NCI-H2107 treated with DMSO at 0.1 percent for 48 hours (cell line): ENCODE measurements around the gene MTM1.

Experiments used
- DNase-seq: peaks from one replicate; lab custom pipeline; 2025; ENCODE audit not compliant: unreplicated experiment; lab: John Stamatoyannopoulos, UW

The MTM1 gene

DNA sequence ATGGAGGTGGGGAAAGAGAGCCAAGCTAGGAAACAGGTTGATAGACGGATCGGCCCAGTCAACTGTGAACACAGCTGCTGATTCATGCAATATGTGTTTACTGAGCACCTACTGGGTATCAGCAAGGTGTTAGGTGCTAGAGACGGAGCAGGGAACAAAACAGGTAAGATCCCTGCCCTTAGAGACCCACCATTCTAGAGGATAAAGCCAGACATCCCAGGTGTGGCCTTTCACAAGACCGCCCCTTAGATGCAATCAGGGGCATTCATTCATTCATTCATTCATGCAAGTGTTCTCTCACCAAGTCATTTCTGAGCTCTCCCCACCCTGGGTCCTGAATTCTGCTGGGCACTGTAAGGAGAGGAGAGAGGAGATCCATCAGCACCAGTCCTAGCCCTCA is 20.2 kb upstream of the MTM1 start:
- no peak for DNase-seq

- no peak for DNase-seq
Observed at GRCh38 chrX:150548684-150549083, 19.7 kb upstream of the MTM1 start.

GRCh38 chrX:150551963-150552362 is 16.5 kb upstream of the MTM1 start:
- DNase-seq: no peak

- no peak for DNase-seq
Observed at GRCh38 chrX:150558424-150558823, 10.0 kb upstream of the MTM1 start.

GRCh38 chrX:150564838-150565237 is 3.6 kb upstream of the MTM1 start:
- no peak for DNase-seq

GRCh38 chrX:150565551-150565950 is 2.9 kb upstream of the MTM1 start:
- DNase-seq: no peak

GRCh38 chrX:150566734-150567182 is 1.7 kb upstream of the MTM1 start:
- peak; percentile 89 for DNase-seq

DNA sequence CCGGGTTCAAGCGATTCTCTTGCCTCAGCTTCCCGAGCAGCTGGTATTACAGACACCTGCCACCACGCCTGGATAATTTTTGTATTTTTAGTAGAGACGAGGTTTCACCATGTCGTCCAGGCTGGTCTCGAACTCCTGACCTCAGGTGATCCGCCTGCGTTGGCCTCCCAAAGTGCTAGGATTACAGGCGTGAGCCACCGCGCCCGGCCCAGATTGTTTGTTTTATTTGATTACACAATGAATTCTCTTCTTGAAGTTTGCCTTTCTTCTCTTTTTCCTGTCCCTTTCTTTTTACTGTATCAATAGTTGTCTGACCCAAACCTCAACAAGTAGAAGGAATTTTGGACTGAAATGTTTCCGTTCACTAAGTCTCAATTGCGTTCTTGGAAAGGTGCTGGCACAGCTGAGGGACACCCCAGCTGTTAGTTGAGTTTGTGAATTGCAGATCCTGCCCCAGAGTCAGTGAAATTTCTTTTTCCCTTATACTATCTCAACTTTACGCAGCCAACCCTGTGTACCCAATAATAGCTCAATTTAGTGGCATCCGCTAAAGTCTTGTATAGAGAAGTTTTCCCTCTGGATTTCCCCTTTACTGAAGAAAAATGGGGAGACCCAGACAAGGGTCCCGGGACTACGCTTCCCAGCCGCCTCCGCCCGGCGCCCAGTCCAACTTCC is 639 bp upstream of the MTM1 start:
- no peak for DNase-seq

DNA sequence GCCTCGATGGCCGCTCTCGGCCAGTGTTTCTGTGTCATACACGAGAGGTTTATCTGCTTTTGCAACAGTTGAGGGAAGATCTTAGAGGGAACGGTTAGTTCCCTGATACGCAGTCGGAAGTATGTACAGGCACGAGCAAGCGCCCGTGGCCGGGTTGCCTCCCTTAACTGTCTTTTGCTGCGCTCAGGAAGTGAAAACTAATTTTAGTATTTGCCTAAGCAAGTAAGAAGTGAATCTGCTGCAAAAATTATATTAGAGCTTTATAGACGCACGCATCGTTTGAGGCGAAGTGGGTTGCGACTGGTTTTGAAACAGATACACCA is 695 bp downstream of the MTM1 start:
- DNase-seq: no peak

DNA sequence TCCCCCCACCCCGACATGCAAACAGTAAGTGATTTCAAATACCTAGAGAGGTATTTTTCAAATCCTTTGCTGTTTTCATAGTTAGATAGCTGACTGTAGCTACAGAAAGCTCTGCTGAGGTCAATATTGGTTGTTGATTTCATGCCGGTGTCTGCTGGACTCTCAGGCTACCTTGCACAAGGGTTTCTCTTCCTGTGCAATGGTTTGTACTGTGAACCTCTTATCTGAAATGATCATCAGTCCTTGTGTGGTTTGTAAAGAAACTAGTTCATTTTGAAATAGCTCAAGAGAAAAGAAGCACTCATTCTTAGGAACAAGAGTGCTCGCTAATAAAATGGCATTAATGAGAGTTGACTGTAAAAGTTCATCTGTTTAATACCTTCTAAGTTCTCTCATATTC is 2.1 kb downstream of the MTM1 start:
- no peak for DNase-seq

GRCh38 chrX:150572206-150572605 is 3.8 kb downstream of the MTM1 start:
- no peak for DNase-seq

- no peak for DNase-seq
Observed at GRCh38 chrX:150573106-150573505, 4.7 kb downstream of the MTM1 start.

GRCh38 chrX:150573702-150574101 is 5.3 kb downstream of the MTM1 start:
- DNase-seq: no peak

GRCh38 chrX:150574559-150575418 is 6.4 kb downstream of the MTM1 start:
- DNase-seq: no peak

GRCh38 chrX:150575419-150575814 is 7.0 kb downstream of the MTM1 start:
- peak; percentile 11 for DNase-seq

GRCh38 chrX:150577174-150577573 is 8.8 kb downstream of the MTM1 start:
- no peak for DNase-seq

- DNase-seq: no peak
Observed at GRCh38 chrX:150581093-150581775, 12.8 kb downstream of the MTM1 start.

- no peak for DNase-seq
Observed at GRCh38 chrX:150582338-150582948, 14.0 kb downstream of the MTM1 start.

DNA sequence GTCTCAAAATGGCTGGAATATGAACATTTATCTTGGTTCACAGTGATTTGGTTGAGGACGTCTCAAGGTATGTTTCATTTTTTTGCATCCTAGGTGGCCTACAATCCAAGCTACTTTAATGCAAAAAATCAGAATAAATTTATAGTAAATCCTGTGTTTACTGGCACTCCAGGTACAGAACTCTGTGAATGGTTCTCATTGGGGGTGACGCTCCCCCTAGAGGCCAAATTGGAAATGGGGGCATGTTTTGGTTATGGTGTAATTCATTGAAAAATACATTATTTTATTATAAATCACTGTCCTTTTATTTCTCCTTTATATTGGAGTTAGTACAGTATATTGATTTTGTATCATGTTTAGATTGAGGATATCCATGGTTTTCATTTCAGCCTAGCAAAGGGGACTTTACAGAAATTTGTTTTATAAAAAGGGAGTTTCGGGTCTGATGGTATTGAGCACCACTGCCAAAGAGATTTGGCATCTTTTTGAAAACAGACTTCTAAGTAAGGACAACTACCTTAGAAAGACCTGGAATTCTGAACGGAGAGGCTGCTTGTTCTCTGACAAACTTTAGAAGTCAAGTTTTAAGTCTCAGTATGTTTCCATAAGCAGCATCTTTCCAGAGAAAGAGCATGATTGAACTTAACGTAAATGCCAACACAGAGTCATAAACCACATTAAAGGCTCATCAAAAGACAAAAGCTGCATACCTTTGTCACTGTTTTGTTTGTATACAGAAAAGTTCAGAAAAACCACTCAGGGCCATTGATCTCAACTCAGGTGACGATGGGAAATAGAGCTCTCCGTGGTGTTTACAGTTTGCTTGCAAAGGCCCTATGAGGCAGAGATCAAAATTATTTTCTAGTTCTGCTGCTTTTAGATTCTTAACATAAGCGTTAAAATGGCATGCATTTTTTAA is 19.4 kb downstream of the MTM1 start:
- DNase-seq: no peak

DNA sequence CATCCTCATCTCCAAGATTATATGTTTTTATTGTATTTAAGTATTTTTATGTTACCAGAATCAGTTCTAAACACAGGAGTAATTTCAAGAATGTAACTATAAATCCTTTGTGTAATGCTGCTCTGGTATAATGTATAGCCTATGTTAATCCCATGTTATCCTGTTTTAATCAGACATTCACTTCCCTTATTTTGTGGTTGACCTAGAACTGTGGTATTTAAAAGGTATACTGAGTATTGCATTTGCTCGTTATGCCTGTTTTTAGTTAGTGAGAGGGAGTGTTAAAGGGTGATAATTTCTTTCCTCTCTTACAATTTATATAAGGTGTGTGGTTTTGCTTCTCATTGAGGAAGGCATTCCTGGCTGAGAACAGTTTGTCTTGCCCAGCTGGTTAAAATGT is 26.2 kb downstream of the MTM1 start:
- DNase-seq: no peak

DNA sequence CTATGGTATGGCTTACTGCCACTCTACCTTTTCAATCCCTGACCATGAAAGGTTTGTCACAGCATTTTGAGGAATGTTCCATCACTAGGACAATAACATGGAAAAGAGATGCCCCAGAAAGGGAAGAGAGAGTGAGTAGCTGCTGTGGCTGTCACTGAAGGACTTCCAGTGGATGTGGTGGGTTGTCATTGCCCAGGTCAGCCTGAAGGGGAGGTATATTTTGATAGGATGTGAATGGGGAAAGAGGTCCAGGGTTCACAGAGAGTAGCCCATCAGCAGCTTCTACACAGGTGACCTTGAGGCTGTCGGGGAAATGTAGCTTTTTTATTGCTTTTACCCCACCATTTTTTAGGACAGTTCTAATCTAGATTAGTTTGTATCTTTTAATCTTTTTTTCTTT is 30.8 kb downstream of the MTM1 start:
- DNase-seq: no peak
